Measurements from ENCODE around the gene NEK6.

Gene NEK6

GRCh38 chr9:124257844-124258606, at the start of gene NEK6:
Gene NEK6 (plus strand): TSS chr9:124257949. CDS start chr9:124301965, 44,016 bp downstream.
- no peak for DNase-seq

GRCh38 chr9:124208571-124208970, 49.2 kb upstream of the NEK6 start:
- no peak for DNase-seq

- DNase-seq: no peak
Observed at GRCh38 chr9:124209279-124209678, 48.5 kb upstream of the NEK6 start.

GRCh38 chr9:124209774-124210173, 48.0 kb upstream of the NEK6 start:
- no peak for DNase-seq

- no peak for DNase-seq
Observed at GRCh38 chr9:124210697-124211096, 47.1 kb upstream of the NEK6 start.

GRCh38 chr9:124212381-124213050, 45.2 kb upstream of the NEK6 start:
- DNase-seq: no peak

GRCh38 chr9:124213396-124213795, 44.4 kb upstream of the NEK6 start:
- no peak for DNase-seq

- DNase-seq: no peak
Observed at GRCh38 chr9:124214116-124214515, 43.6 kb upstream of the NEK6 start.

- no peak for DNase-seq
Observed at GRCh38 chr9:124214596-124215367, 43.0 kb upstream of the NEK6 start.

- no peak for DNase-seq
Observed at GRCh38 chr9:124215368-124215910, 42.3 kb upstream of the NEK6 start.

GRCh38 chr9:124215956-124216355, 41.8 kb upstream of the NEK6 start:
- DNase-seq: no peak

- no peak for DNase-seq
Observed at GRCh38 chr9:124216474-124217176, 41.1 kb upstream of the NEK6 start.

GRCh38 chr9:124217836-124218437, 39.8 kb upstream of the NEK6 start:
- DNase-seq: no peak

GRCh38 chr9:124218438-124218982, 39.2 kb upstream of the NEK6 start:
- DNase-seq: no peak

- no peak for DNase-seq
Observed at GRCh38 chr9:124218987-124219461, 38.7 kb upstream of the NEK6 start.

GRCh38 chr9:124220946-124221451, 36.8 kb upstream of the NEK6 start:
- DNase-seq: no peak

GRCh38 chr9:124221676-124222075, 36.1 kb upstream of the NEK6 start:
- DNase-seq: no peak

GRCh38 chr9:124222109-124222508, 35.6 kb upstream of the NEK6 start:
- no peak for DNase-seq

GRCh38 chr9:124222918-124223720, 34.6 kb upstream of the NEK6 start:
- DNase-seq: peak; percentile 74

GRCh38 chr9:124225945-124226344, 31.8 kb upstream of the NEK6 start:
- DNase-seq: no peak

GRCh38 chr9:124228516-124228915, 29.2 kb upstream of the NEK6 start:
- DNase-seq: no peak

Data from NCI-H510A (cell line).